K562 (cell line): Measurements from ENCODE around the gene ABCG1. TPM values are rescaled to one million over a fixed set of nuclear protein-coding genes. Genes with fewer than 3 reads are reported as not detected.
A peak's percentile ranks its signal among the peaks of the same experiment; 100 is the strongest.

Experiments used
- ATAC-seq: fragments of 200-7000 bp; cut with Tn5 transposase; 3 replicates; pipeline ENCODE4 v1.9.1; 2020; ENCODE audit warnings: moderate library complexity
- BruUV-seq: library from RNA; stranded (reverse); fragments of 400-500 nt; replicated peaks from 2 replicates; lab custom pipeline; 2021; lab: Mats Ljungman, UMichigan
- CTCF ChIA-PET: fragments of 300-600 bp; formaldehyde crosslinking; extraction: SDS; loops from one replicate; lab custom pipeline; 2021; ENCODE audit warnings: low intra/inter-chr PET ratio; lab: Yijun Ruan, JAX
- POLR2A ChIA-PET: fragments of 300-600, 350-650 bp; sonication (Branson Sonifier 250); formaldehyde crosslinking; extraction: SDS; loops from one replicate; lab custom pipeline; 2021; ENCODE audit warnings: antibody characterized with exemption, inconsistent platforms; lab: Yijun Ruan, JAX
- DNase-seq, 4 experiments: peaks; one replicate each; pipeline versions ENCODE4 v3.0.0 to v3.0.0-alpha.2; 2011 to 2018; ENCODE audit warnings: low spot score in 3 of 4, mixed read lengths in 3 of 4; ENCODE audit errors: extremely low read depth in 1 of 4
- FAIRE-seq: peaks from 2 replicates; lab custom pipeline; 2011; peaks lifted over from hg19 to GRCh38; lab: Jason Lieb, UNC
- H2AFZ ChIP-seq: 2 replicates; pipeline ENCODE4 v1.6.0; 2011; ENCODE audit warnings: low read depth, low read length, control low read depth, inconsistent platforms
- H3K27ac ChIP-seq: fragments of 200-600 bp; 3 replicates; pipeline ENCODE4 v1.8.0; 2011; ENCODE audit warnings: low read depth, mild to moderate bottlenecking, control low read depth, inconsistent platforms, low read length, moderate library complexity, mixed read lengths; ENCODE audit errors: extremely low read depth
- H3K27me3 ChIP-seq, 2 experiments: fragments of 300-600 bp in 1 of 2; 2 replicates in 1 of 2; 3 replicates in 1 of 2; pipeline versions ENCODE4 v1.6.0 to v1.8.0; 2011; ENCODE audit warnings: inconsistent platforms in 2 of 2, low read length in 2 of 2, mild to moderate bottlenecking in 1 of 2, mixed read lengths in 1 of 2, moderate library complexity in 1 of 2; ENCODE audit not compliant: control insufficient read depth in 2 of 2, insufficient read depth in 2 of 2
- H3K36me3 ChIP-seq: fragments of 300-600 bp; 3 replicates; pipeline ENCODE4 v1.8.0; 2011; ENCODE audit warnings: mild to moderate bottlenecking, low read length, inconsistent platforms; ENCODE audit not compliant: control insufficient read depth, insufficient read depth
- H3K4me1 ChIP-seq, 2 experiments: fragments of 200-600 bp in 1 of 2; replicated peaks in 1 of 2; 2 replicates in 1 of 2; 3 replicates in 1 of 2; pipeline versions ENCODE4 v1.5.1 to v1.8.0; 2011; ENCODE audit warnings: inconsistent platforms in 2 of 2, low read length in 2 of 2, mild to moderate bottlenecking in 1 of 2, mixed read lengths in 1 of 2, moderate library complexity in 1 of 2; ENCODE audit not compliant: control insufficient read depth in 2 of 2, insufficient read depth in 2 of 2
- H3K4me2 ChIP-seq: 2 replicates; pipeline ENCODE4 v1.6.1; 2011; ENCODE audit warnings: low read length, control low read depth, inconsistent platforms, mixed read lengths; ENCODE audit not compliant: insufficient read depth
- H3K4me3 ChIP-seq: fragments of 200-600 bp; sonication (generic), shearing (Covaris generic); 2 replicates; pipeline ENCODE4 v1.5.1; 2016; ENCODE audit warnings: control low read depth, inconsistent platforms
- H3K79me2 ChIP-seq: fragments of 200-600 bp; 3 replicates; pipeline ENCODE4 v1.8.0; 2011; ENCODE audit warnings: low read length, inconsistent platforms; ENCODE audit not compliant: control insufficient read depth, insufficient read depth
- H3K9ac ChIP-seq, 2 experiments: 2 replicates each; pipeline versions ENCODE4 v1.6.0 to v1.6.1; 2011; ENCODE audit warnings: low read depth in 2 of 2, low read length in 2 of 2, control low read depth in 1 of 2, inconsistent platforms in 1 of 2, mild to moderate bottlenecking in 1 of 2, mixed read lengths in 1 of 2; ENCODE audit not compliant: insufficient read depth in 1 of 2
- H3K9me1 ChIP-seq: one replicate; pipeline ENCODE4 v1.6.0; 2011; ENCODE audit warnings: inconsistent platforms, mild to moderate bottlenecking, low read length, moderate library complexity; ENCODE audit not compliant: control insufficient read depth, insufficient read depth
- H3K9me3 ChIP-seq: replicated peaks from 2 replicates; pipeline ENCODE4 v1.5.1; 2011; ENCODE audit warnings: low read depth, low read length, inconsistent platforms; ENCODE audit not compliant: control insufficient read depth, insufficient read depth
- H4K20me1 ChIP-seq: replicated peaks from 2 replicates; pipeline ENCODE4 v1.6.1; 2011; ENCODE audit warnings: low read length, inconsistent platforms, mixed read lengths; ENCODE audit not compliant: control insufficient read depth, insufficient read depth
- ASH1L ChIP-seq: fragments of 450-650 bp; IDR thresholded peaks from 2 replicates; pipeline ENCODE4 v1.6.1; 2018; ENCODE audit warnings: borderline replicate concordance, mild to moderate bottlenecking, low read depth; ENCODE audit not compliant: partially characterized antibody
- CBFA2T2 ChIP-seq: fragments of 450-650 bp; conservative IDR thresholded peaks from 2 replicates; pipeline ENCODE4 v1.6.1; 2017; ENCODE audit warnings: mild to moderate bottlenecking
- CBFA2T3 ChIP-seq: fragments of 450-650 bp; IDR thresholded peaks from 2 replicates; pipeline ENCODE4 v1.6.1; 2017
- CHCHD3 ChIP-seq: fragments of 250-450 bp; sonication (Bioruptor Pico); IDR thresholded peaks from 2 replicates; pipeline ENCODE4 v2.1.2; 2022; ENCODE audit warnings: mild to moderate bottlenecking
- HNRNPLL ChIP-seq: fragments of 200-400 bp; formaldehyde crosslinking; IDR thresholded peaks from 2 replicates; pipeline ENCODE4 v1.6.1; 2017; ENCODE audit warnings: low read length, low read depth, mild to moderate bottlenecking; ENCODE audit not compliant: poor library complexity, severe bottlenecking
- MAZ ChIP-seq, 2 experiments: fragments of 450-650 bp in 1 of 2; sonication (generic) in 1 of 2; formaldehyde crosslinking; IDR thresholded peaks in 1 of 2; conservative IDR thresholded peaks in 1 of 2; 2 replicates each; pipeline versions ENCODE4 v1.4.0 to v1.5.0; 2020; ENCODE audit warnings: mild to moderate bottlenecking in 1 of 2, missing genetic modification reagents in 1 of 2
- NFIC ChIP-seq: fragments of 450-650 bp; IDR thresholded peaks from 2 replicates; pipeline ENCODE4 v1.6.1; 2017; ENCODE audit warnings: mild to moderate bottlenecking, inconsistent platforms
- PHB2 ChIP-seq: fragments of 450-650 bp; IDR thresholded peaks from 2 replicates; pipeline ENCODE4 v1.6.1; 2017; ENCODE audit warnings: low read depth
- PTRF ChIP-seq: fragments of 450-650 bp; IDR thresholded peaks from 2 replicates; pipeline ENCODE4 v1.6.1; 2016; ENCODE audit warnings: mild to moderate bottlenecking, missing genetic modification characterization, missing compliant biosample characterization
- RFX5 ChIP-seq: IDR thresholded peaks from 2 replicates; pipeline ENCODE4 v1.6.1; 2011; ENCODE audit warnings: low read depth, mild to moderate bottlenecking, improper control_type of control experiment, low read length
- SIX5 ChIP-seq, 2 experiments: IDR thresholded peaks; 2 replicates each; pipeline ENCODE4 v1.6.1; 2011; ENCODE audit warnings: low read length in 2 of 2, borderline replicate concordance in 1 of 2, low read depth in 1 of 2, mild to moderate bottlenecking in 1 of 2, moderate library complexity in 1 of 2; ENCODE audit not compliant: insufficient read depth in 1 of 2
- SMAD4 ChIP-seq: fragments of 250-450 bp; sonication (Bioruptor Pico); conservative IDR thresholded peaks from 2 replicates; pipeline ENCODE4 v1.8.0; 2021; ENCODE audit warnings: inconsistent platforms, mild to moderate bottlenecking, moderate library complexity
- SPI1 ChIP-seq: IDR thresholded peaks from 2 replicates; pipeline ENCODE4 v1.6.1; 2011; ENCODE audit warnings: low read depth, low read length, control low read depth, borderline replicate concordance
- TAL1 ChIP-seq: fragments of 450-650 bp; IDR thresholded peaks from 2 replicates; pipeline ENCODE4 v1.6.1; 2016; ENCODE audit warnings: mild to moderate bottlenecking
- TEAD4 ChIP-seq, 2 experiments: sonication (generic) in 1 of 2; formaldehyde crosslinking in 1 of 2; IDR thresholded peaks; 2 replicates each; pipeline versions ENCODE4 v1.6.1 to v1.8.0; 2012 to 2022; ENCODE audit warnings: borderline replicate concordance in 1 of 2, inconsistent platforms in 1 of 2, low read length in 1 of 2, mild to moderate bottlenecking in 1 of 2, missing genetic modification reagents in 1 of 2
- XRCC5 ChIP-seq: fragments of 200-400 bp; formaldehyde crosslinking; IDR thresholded peaks from 2 replicates; pipeline ENCODE4 v1.6.1; 2017; ENCODE audit warnings: low read depth, mild to moderate bottlenecking, low read length
- ZFX ChIP-seq: sonication (generic); formaldehyde crosslinking; IDR thresholded peaks from 2 replicates; pipeline ENCODE4 v1.8.0; 2022; ENCODE audit warnings: mild to moderate bottlenecking, missing genetic modification reagents, moderate library complexity
- ZNF175 ChIP-seq: fragments of 200-800 bp; sonication (Bioruptor generic); IDR thresholded peaks from 2 replicates; pipeline ENCODE4 v1.6.1; 2016; ENCODE audit warnings: low read depth, mild to moderate bottlenecking, missing genetic modification characterization, missing compliant biosample characterization
- ZNF408 ChIP-seq: fragments of 250-450 bp; sonication (Bioruptor Pico); IDR thresholded peaks from 2 replicates; pipeline ENCODE4 v1.4.0; 2020; ENCODE audit warnings: low read depth, mild to moderate bottlenecking, moderate library complexity
- ZNF668 ChIP-seq: fragments of 250-450 bp; sonication (Bioruptor Pico); IDR thresholded peaks from 2 replicates; pipeline ENCODE4 v1.8.0; 2022; ENCODE audit warnings: mild to moderate bottlenecking, inconsistent platforms
- WGBS: fragments of 100-300 bp; shearing (Covaris generic); methylation state at CpG from one replicate; pipeline ENCODE4 v1.1.6; 2016; ENCODE audit warnings: low coverage, mixed read lengths; ENCODE audit not compliant: insufficient coverage; ENCODE audit errors: missing lambda C conversion rate; 5-methylcytosine and 5-hydroxymethylcytosine counted together
- in situ Hi-C: fragments of 300-500 bp; cut with MboI; formaldehyde crosslinking; loops from 4 replicates; pipeline ENCODE4 v1.15.0; 2018; ENCODE audit warnings: inconsistent platforms, mixed read lengths
- intact Hi-C: fragments of 100-400 bp; cut with micrococcal nuclease; formaldehyde crosslinking; loops from 2 replicates; pipeline ENCODE4 v1.14.2; 2022
- polyA plus RNA-seq, 8 experiments: library from polyadenylated mRNA; depleted of rRNA in 4 of 8; stranded (reverse) in 5 of 8; unstranded in 3 of 8; fragments of >200 nt; fragmentation: Nextera tagmentation in 2 of 8; fragmentation: Illumina TruSeq in 1 of 8; extraction: Ambion mirVana in 2 of 8; extraction: Trizol in 1 of 8; gene quantifications; 2 replicates each; pipeline versions ENCODE4 v1.2.1 to v1.2.3, GENCODE V29; 2011 to 2014; ENCODE audit warnings: inconsistent platforms in 1 of 8, missing spikeins in 1 of 8
- total RNA-seq, 7 experiments: library from RNA; depleted of rRNA in 6 of 7; stranded (reverse); fragments of >200 nt in 6 of 7; fragmentation: Illumina TruSeq in 2 of 7; extraction: Trizol in 2 of 7; gene quantifications; 2 replicates each; pipeline versions ENCODE4 v1.2.1 to v1.2.3, GENCODE V29; 2011 to 2021; ENCODE audit warnings: low replicate concordance in 1 of 7
- TF ChIP-seq, protein P1 (sequence below): fragments of 450-650 bp; formaldehyde crosslinking; IDR thresholded peaks from 2 replicates; pipeline ENCODE4 v1.4.0; 2020; ENCODE audit warnings: mild to moderate bottlenecking, moderate library complexity
- TF ChIP-seq, protein P2 (sequence below): fragments of 450-650 bp; IDR thresholded peaks from 2 replicates; pipeline ENCODE4 v1.6.1; 2016; ENCODE audit warnings: antibody characterized with exemption

Gene ABCG1
- total and polyA plus RNA-seq, 9 of the 15 experiments (the other 6 are each of a cell fraction or from before 2014, with no cell fraction given) = 0.04 to 0.09 TPM; not detected in 7

DNA sequence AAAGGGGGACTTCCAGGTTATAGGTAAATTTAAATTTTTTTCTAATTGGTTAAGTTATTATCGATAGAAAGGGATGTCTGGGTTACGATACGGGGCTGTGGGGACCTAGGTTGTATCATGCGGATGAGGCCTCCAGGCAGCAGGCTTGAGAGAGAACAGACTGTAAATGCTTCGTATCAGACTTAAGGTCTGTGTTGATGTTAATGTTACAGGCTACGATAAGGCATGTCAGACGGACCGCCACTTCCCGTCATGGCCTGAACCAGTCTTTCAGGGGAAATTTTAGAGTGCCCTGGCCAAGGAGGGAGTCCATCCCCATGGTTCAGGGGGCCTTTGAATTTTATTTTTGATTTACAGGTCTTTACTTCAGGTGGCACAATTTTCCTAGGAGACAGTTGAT is 16.7 kb downstream of the ABCG1 start:
- in situ Hi-C loops = no loop called here
- intact Hi-C loops = no loop called here
- FAIRE-seq = peak; percentile 66
- H3K4me2 ChIP-seq = peak overlapping the region; percentile 73; the same call in 1 of the 2 replicates
- ChIA-PET CTCF (no interaction called here), POLR2A (interaction anchor here (0.7 to 2.0 kb wide), 4 partner anchors 10 to 51 kb away, joined by 3 to 4 read pairs (median 4); no protein-coding TSS in a partner anchor)
- H3K9me1 ChIP-seq = peaks cover 4% of the 10 kb centered on the region
- H3K9me3 ChIP-seq = no peaks in the 10 kb centered on the region
- no peaks in the 10 kb centered on the region; the same call in 1 of the 2 replicates for H4K20me1 ChIP-seq
- H3K4me1 ChIP-seq = peaks cover 17 to 23% of the 10 kb centered on the region in 2 experiments
- no peak overlapping the region for H3K4me3 ChIP-seq
- peak in 3 of 4 experiments; percentile 23 to 32 (median 27) for DNase-seq
- H3K36me3 ChIP-seq = no peaks in the 10 kb centered on the region
- no peak overlapping the region for H2AFZ ChIP-seq
- no peak overlapping the region for H3K9ac ChIP-seq
- BruUV-seq = no TSS peak
- peaks cover 40 to 78% of the 10 kb centered on the region in 2 experiments for H3K27me3 ChIP-seq
- H3K27ac ChIP-seq = no peak overlapping the region
- 15% methylated on average over 9 of the region's 9 CpGs for WGBS
- H3K79me2 ChIP-seq = no peaks in the 10 kb centered on the region
- peak; percentile 17; the same call in 2 of the 3 replicates for ATAC-seq
- peak; percentile 49; the same call in 1 of the 2 replicates for TF ChIP-seq TAL1
- TF ChIP-seq, protein P1, sequence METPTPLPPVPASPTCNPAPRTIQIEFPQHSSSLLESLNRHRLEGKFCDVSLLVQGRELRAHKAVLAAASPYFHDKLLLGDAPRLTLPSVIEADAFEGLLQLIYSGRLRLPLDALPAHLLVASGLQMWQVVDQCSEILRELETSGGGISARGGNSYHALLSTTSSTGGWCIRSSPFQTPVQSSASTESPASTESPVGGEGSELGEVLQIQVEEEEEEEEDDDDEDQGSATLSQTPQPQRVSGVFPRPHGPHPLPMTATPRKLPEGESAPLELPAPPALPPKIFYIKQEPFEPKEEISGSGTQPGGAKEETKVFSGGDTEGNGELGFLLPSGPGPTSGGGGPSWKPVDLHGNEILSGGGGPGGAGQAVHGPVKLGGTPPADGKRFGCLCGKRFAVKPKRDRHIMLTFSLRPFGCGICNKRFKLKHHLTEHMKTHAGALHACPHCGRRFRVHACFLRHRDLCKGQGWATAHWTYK (CRISPR knock-in tag) = 0 out of 2 replicates have a peak, but pooled peaks have one; percentile 49
- no peak for TF ChIP-seq HNRNPLL
- TF ChIP-seq XRCC5 = no peak
- peak; percentile 14; the same call in 1 of the 2 replicates for TF ChIP-seq ZFX (CRISPR knock-in tag)
- TF ChIP-seq ZNF175 (CRISPR knock-in tag) = 0 out of 2 replicates have a peak, but pooled peaks have one; percentile 35
- TF ChIP-seq NFIC = no peak
- TF ChIP-seq, protein P2, sequence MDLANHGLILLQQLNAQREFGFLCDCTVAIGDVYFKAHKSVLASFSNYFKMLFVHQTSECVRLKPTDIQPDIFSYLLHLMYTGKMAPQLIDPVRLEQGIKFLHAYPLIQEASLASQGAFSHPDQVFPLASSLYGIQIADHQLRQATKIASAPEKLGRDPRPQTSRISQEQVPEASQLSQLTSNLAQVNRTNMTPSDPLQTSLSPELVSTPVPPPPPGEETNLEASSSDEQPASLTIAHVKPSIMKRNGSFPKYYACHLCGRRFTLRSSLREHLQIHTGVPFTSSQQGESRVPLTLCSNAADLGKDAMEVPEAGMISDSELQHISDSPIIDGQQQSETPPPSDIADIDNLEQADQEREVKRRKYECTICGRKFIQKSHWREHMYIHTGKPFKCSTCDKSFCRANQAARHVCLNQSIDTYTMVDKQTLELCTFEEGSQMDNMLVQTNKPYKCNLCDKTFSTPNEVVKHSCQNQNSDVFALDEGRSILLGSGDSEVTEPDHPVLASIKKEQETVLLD = no peak
- peak; percentile 77 for TF ChIP-seq TEAD4 (IDR thresholded peaks at IDR 0.05; ENCODE audit: low read length)
- TF ChIP-seq TEAD4 (CRISPR knock-in tag; IDR thresholded peaks at IDR 0.05; ENCODE audit: borderline replicate concordance) = no peak
- no peak for TF ChIP-seq SIX5 (IDR thresholded peaks at IDR 0.05; ENCODE audit: borderline replicate concordance in 1 of 2, insufficient read depth in 1 of 2, low read depth in 1 of 2, low read length in 2 of 2)
- TF ChIP-seq PHB2 = no peak
- TF ChIP-seq CHCHD3 (CRISPR knock-in tag) = no peak
- TF ChIP-seq MAZ (CRISPR knock-in tag; conservative IDR thresholded peaks at IDR 0.05 in 1 of 2, IDR thresholded peaks at IDR 0.05 in 1 of 2) = 0 out of 4 replicates have a peak, but pooled peaks of 1 of the 2 experiments have one; percentile 18
- TF ChIP-seq CBFA2T3 = peak; percentile 64
- TF ChIP-seq SPI1 = peak; percentile 52; the same call in 1 of the 2 replicates
- no peak for TF ChIP-seq ASH1L
- no peak for TF ChIP-seq PTRF (tag)
- TF ChIP-seq SMAD4 (CRISPR knock-in tag) = peak; percentile 64
- no peak for TF ChIP-seq RFX5
- no peak for TF ChIP-seq ZNF668
- peak; percentile 56 for TF ChIP-seq CBFA2T2
- no peak for TF ChIP-seq ZNF408 (CRISPR knock-in tag)
